Cerebellar nuclear complex (tissue), 1 donor: ENCODE results near the gene KRTAP4-12.
"Not testable (repeated sequence)": the region's sequence is repeated elsewhere in the genome, so short reads cannot be mapped to it uniquely, and the experiment has no call there.

Experiments used
- DNase-seq, 2 experiments: peaks; one replicate each; lab custom pipeline; 2025; lab: John Stamatoyannopoulos, UW

The KRTAP4-12 gene

GRCh38 chr17:41088760-41089352 is 35.1 kb downstream of the KRTAP4-12 start:
- DNase-seq, result not testable (repeated sequence)

GRCh38 chr17:41084100-41084856 is 39.7 kb downstream of the KRTAP4-12 start, which contains the start of gene KRTAP4-7:
Gene KRTAP4-7 (plus strand): TSS chr17:41084150. CDS start chr17:41084207, 57 bp downstream.
- DNase-seq, result not testable (repeated sequence)

GRCh38 chr17:41083427-41083826 is 40.6 kb downstream of the KRTAP4-12 start:
- not testable (repeated sequence) for DNase-seq

GRCh38 chr17:41082626-41083025 is 41.4 kb downstream of the KRTAP4-12 start:
- DNase-seq, result no peak

- DNase-seq, result no peak
Observed at GRCh38 chr17:41076788-41077187, 47.2 kb downstream of the KRTAP4-12 start.

- DNase-seq, result no peak
Observed at GRCh38 chr17:41073676-41074075, 50.3 kb downstream of the KRTAP4-12 start.
